Thoracic aorta (tissue), 2 donors: ENCODE measurements around the gene EARS2. TPM values are rescaled to one million over a fixed set of nuclear protein-coding genes. Genes with fewer than 3 reads are reported as not detected.

Experiments
- ATAC-seq: fragments of 150-250 bp; one replicate; pipeline ENCODE4 v1.8.0; 2017; ENCODE audit warnings: low read depth; ENCODE audit not compliant: insufficient number of reproducible peaks, low FRiP score
- DNase-seq: peaks from one replicate; pipeline ENCODE4 v3.0.0-alpha.2; 2020; ENCODE audit warnings: low spot score
- H3K27ac ChIP-seq, 2 donors: fragments of 200-600 bp; sonication (generic); 1 replicate in 1 of 2; 2 replicates in 1 of 2; pipeline ENCODE4 v1.5.1; 2016; ENCODE audit warnings: mild to moderate bottlenecking in 2 of 2, moderate library complexity in 2 of 2
- H3K27me3 ChIP-seq: fragments of 200-600 bp; sonication (generic); replicated peaks from 2 replicates; pipeline ENCODE4 v1.6.0; 2016; ENCODE audit warnings: mild to moderate bottlenecking; ENCODE audit not compliant: insufficient read depth
- H3K36me3 ChIP-seq: fragments of 200-600 bp; sonication (generic); one replicate; pipeline ENCODE4 v1.5.1; 2016
- H3K4me1 ChIP-seq, 2 donors: fragments of 200-600 bp; sonication (generic); 1 replicate in 1 of 2; 2 replicates in 1 of 2; pipeline versions ENCODE4 v1.5.1 to v1.6.0; 2016; ENCODE audit warnings: low read depth in 2 of 2, mild to moderate bottlenecking in 1 of 2; ENCODE audit not compliant: control insufficient read depth in 1 of 2
- H3K4me3 ChIP-seq: fragments of 200-600 bp; sonication (generic); 2 replicates; pipeline ENCODE4 v1.5.1; 2016; ENCODE audit warnings: mild to moderate bottlenecking
- H3K9me3 ChIP-seq: fragments of 200-600 bp; sonication (generic); 2 replicates; pipeline ENCODE4 v1.5.1; 2016
- CTCF ChIP-seq: fragments of 200-600 bp; sonication (generic); IDR thresholded peaks from one replicate; pipeline ENCODE4 v1.5.1; 2019; ENCODE audit warnings: antibody characterized with exemption
- total RNA-seq, 2 donors: library from RNA; depleted of rRNA; stranded (reverse); fragments of >200 nt; gene quantifications; one replicate each; pipeline versions ENCODE4 v1.1.0 to v1.2.3, GENCODE V29; 2016

EARS2 gene
- total RNA-seq, 2 donors from 2014 or later = 26.3 to 29.8 TPM

GRCh38 chr16:23509782-23510163 lies 47.4 kb downstream of the EARS2 start:
- H3K36me3 ChIP-seq = no peaks in the 10 kb centered on the region
- no peaks in the 10 kb centered on the region for H3K27me3 ChIP-seq
- ATAC-seq (no peak), DNase-seq (no peak)
- H3K9me3 ChIP-seq = no peaks in the 10 kb centered on the region
- no peak for TF ChIP-seq CTCF
- peaks cover 20 to 47% of the 10 kb centered on the region in 2 donors for H3K4me1 ChIP-seq
- peak overlapping the region in 1 of 2 donors; percentile 64 for H3K27ac ChIP-seq
- peak overlapping the region; percentile 79 for H3K4me3 ChIP-seq

DNA sequence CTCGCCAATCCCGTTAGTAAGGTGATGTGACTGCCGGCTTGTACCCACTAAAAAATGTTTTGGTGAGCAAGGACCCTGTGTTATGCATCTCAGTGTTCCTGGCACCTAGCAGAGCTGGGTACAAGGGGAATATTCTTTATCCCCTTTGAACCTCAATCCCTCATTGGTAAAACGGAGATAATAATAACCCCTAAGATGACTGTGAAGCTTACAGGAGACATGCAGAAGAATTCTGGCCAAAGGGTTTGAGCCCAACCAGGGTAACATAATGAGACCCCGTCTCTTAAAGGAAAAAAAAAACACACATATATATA lies 47.8 kb downstream of the EARS2 start:
- DNase-seq (no peak), ATAC-seq (no peak)
- H3K9me3 ChIP-seq = no peaks in the 10 kb centered on the region
- no peaks in the 10 kb centered on the region for H3K36me3 ChIP-seq
- peak overlapping the region; percentile 79 for H3K4me3 ChIP-seq
- peak overlapping the region in 1 of 2 donors; percentile 64 for H3K27ac ChIP-seq
- H3K27me3 ChIP-seq = no peaks in the 10 kb centered on the region
- no peak for TF ChIP-seq CTCF
- peaks cover 24 to 50% of the 10 kb centered on the region in 2 donors for H3K4me1 ChIP-seq

- no peaks in the 10 kb centered on the region for H3K9me3 ChIP-seq
- no peak for DNase-seq
- H3K36me3 ChIP-seq = no peaks in the 10 kb centered on the region
- H3K27me3 ChIP-seq = no peaks in the 10 kb centered on the region
- H3K27ac ChIP-seq = peak overlapping the region; percentile 43 to 64
- peaks cover 27 to 56% of the 10 kb centered on the region in 2 donors for H3K4me1 ChIP-seq
- no peak for TF ChIP-seq CTCF
- peak overlapping the region; percentile 79 for H3K4me3 ChIP-seq
- ATAC-seq = no peak
Measured at GRCh38 chr16:23508589-23509440, 48.3 kb downstream of the EARS2 start.

GRCh38 chr16:23506606-23506994 lies 50.5 kb downstream of the EARS2 start:
- Histone ChIP-seq H3K4me3 (no peak overlapping the region), H3K4me1 (peaks cover 27 to 59% of the 10 kb centered on the region in 2 donors), H3K27ac (no peak overlapping the region), H3K9me3 (no peaks in the 10 kb centered on the region), H3K27me3 (no peaks in the 10 kb centered on the region), H3K36me3 (no peaks in the 10 kb centered on the region)
- ATAC-seq = no peak
- TF ChIP-seq CTCF = no peak
- no peak for DNase-seq

GRCh38 chr16:23505671-23506605 lies 51.2 kb downstream of the EARS2 start:
- ATAC-seq (no peak), DNase-seq (no peak)
- no peaks in the 10 kb centered on the region for H3K36me3 ChIP-seq
- no peak overlapping the region for H3K4me3 ChIP-seq
- peaks cover 27 to 54% of the 10 kb centered on the region in 2 donors for H3K4me1 ChIP-seq
- H3K9me3 ChIP-seq = no peaks in the 10 kb centered on the region
- H3K27ac ChIP-seq = no peak overlapping the region
- no peaks in the 10 kb centered on the region for H3K27me3 ChIP-seq
- no peak for TF ChIP-seq CTCF
